GM08714 (cell line): Measurements from ENCODE around the gene MAX.

ENCODE experiments used
- H3K4me3 ChIP-seq: fragments of 200-500 bp; sonication (Bioruptor generic); 2 replicates; pipeline ENCODE4 v1.5.1; 2014; ENCODE audit warnings: mild to moderate bottlenecking, low read length, inconsistent platforms
- ZNF274 ChIP-seq: IDR thresholded peaks from 2 replicates; pipeline ENCODE4 v1.6.1; 2012; ENCODE audit warnings: mild to moderate bottlenecking, low read depth, low read length

The MAX gene

GRCh38 chr14:65117769-65118745, 15.7 kb upstream of the MAX start:
- TF ChIP-seq ZNF274 = no peak
- no peak overlapping the region for H3K4me3 ChIP-seq

GRCh38 chr14:65115615-65116014, 13.3 kb upstream of the MAX start:
- TF ChIP-seq ZNF274 = no peak
- no peak overlapping the region for H3K4me3 ChIP-seq

- H3K4me3 ChIP-seq = no peak overlapping the region
- TF ChIP-seq ZNF274 = no peak
These were observed 8.2 kb upstream of the MAX start for GRCh38 chr14:65110525-65110924.

- no peak for TF ChIP-seq ZNF274
- no peak overlapping the region for H3K4me3 ChIP-seq
These were observed 7.0 kb upstream of the MAX start for GRCh38 chr14:65109357-65109756.

GRCh38 chr14:65107200-65107599, 4.9 kb upstream of the MAX start:
- no peak overlapping the region for H3K4me3 ChIP-seq
- TF ChIP-seq ZNF274 = no peak

- TF ChIP-seq ZNF274 = no peak
- no peak overlapping the region for H3K4me3 ChIP-seq
These were observed 4.4 kb upstream of the MAX start for GRCh38 chr14:65106736-65107135.

GRCh38 chr14:65106316-65106715, 4.0 kb upstream of the MAX start:
- no peak for TF ChIP-seq ZNF274
- H3K4me3 ChIP-seq = no peak overlapping the region

GRCh38 chr14:65104791-65105190, 2.5 kb upstream of the MAX start:
- no peak overlapping the region for H3K4me3 ChIP-seq
- no peak for TF ChIP-seq ZNF274

GRCh38 chr14:65103150-65103760, 938 bp upstream of the MAX start:
- no peak for TF ChIP-seq ZNF274
- H3K4me3 ChIP-seq = peak overlapping the region; percentile 56

GRCh38 chr14:65101631-65102440, 481 bp downstream of the MAX start:
- H3K4me3 ChIP-seq = peak overlapping the region; percentile 77
- TF ChIP-seq ZNF274 = no peak

- peak overlapping the region; percentile 77 for H3K4me3 ChIP-seq
- TF ChIP-seq ZNF274 = no peak
These were observed 1.3 kb downstream of the MAX start for GRCh38 chr14:65100922-65101541.

GRCh38 chr14:65098586-65098985, 3.7 kb downstream of the MAX start:
- H3K4me3 ChIP-seq = no peak overlapping the region
- TF ChIP-seq ZNF274 = no peak

GRCh38 chr14:65096323-65097089, 5.8 kb downstream of the MAX start:
- TF ChIP-seq ZNF274 = no peak
- H3K4me3 ChIP-seq = no peak overlapping the region

GRCh38 chr14:65095633-65096205, 6.6 kb downstream of the MAX start:
- no peak for TF ChIP-seq ZNF274
- H3K4me3 ChIP-seq = no peak overlapping the region
